Amniotic epithelial cell (primary cell): ENCODE data around the gene OR4N2.
"Not testable (repeated sequence)": the region's sequence is repeated elsewhere in the genome, so short reads cannot be mapped to it uniquely, and the experiment has no call there.

Source experiments
- DNase-seq: peaks from one replicate; pipeline ENCODE4 v3.0.0-alpha.2; 2010; ENCODE audit warnings: low read depth

OR4N2 gene

GRCh38 chr14:19834203-19834848 is 30.8 kb downstream of the OR4N2 start:
- not testable (repeated sequence) for DNase-seq

- no peak for DNase-seq
Observed at GRCh38 chr14:19838433-19838832, 34.9 kb downstream of the OR4N2 start.

GRCh38 chr14:19851365-19851764 is 47.8 kb downstream of the OR4N2 start:
- no peak for DNase-seq

GRCh38 chr14:19866061-19866669 is 62.6 kb downstream of the OR4N2 start:
- not testable (repeated sequence) for DNase-seq

- DNase-seq, result no peak
Observed at GRCh38 chr14:19873178-19873577, 69.6 kb downstream of the OR4N2 start.

- DNase-seq, result no peak
Observed at GRCh38 chr14:19874842-19875241, 71.3 kb downstream of the OR4N2 start, which contains the start of gene OR4K2. OR4K2 (plus strand) TSS chr14:19875142; CDS start chr14:19876268, 1,126 bp downstream.

GRCh38 chr14:19878029-19878642 is 74.6 kb downstream of the OR4N2 start:
- no peak for DNase-seq
